Measurements from ENCODE around the gene DUSP2.
A peak's percentile ranks its signal among the peaks of the same experiment; 100 is the strongest.

The DUSP2 gene

GRCh38 chr2:96150007-96150640, 4.9 kb upstream of the DUSP2 start:
- TF ChIP-seq CTCF (IDR thresholded peaks at IDR 0.05; ENCODE audit: low read depth, low read length): no peak

DNA sequence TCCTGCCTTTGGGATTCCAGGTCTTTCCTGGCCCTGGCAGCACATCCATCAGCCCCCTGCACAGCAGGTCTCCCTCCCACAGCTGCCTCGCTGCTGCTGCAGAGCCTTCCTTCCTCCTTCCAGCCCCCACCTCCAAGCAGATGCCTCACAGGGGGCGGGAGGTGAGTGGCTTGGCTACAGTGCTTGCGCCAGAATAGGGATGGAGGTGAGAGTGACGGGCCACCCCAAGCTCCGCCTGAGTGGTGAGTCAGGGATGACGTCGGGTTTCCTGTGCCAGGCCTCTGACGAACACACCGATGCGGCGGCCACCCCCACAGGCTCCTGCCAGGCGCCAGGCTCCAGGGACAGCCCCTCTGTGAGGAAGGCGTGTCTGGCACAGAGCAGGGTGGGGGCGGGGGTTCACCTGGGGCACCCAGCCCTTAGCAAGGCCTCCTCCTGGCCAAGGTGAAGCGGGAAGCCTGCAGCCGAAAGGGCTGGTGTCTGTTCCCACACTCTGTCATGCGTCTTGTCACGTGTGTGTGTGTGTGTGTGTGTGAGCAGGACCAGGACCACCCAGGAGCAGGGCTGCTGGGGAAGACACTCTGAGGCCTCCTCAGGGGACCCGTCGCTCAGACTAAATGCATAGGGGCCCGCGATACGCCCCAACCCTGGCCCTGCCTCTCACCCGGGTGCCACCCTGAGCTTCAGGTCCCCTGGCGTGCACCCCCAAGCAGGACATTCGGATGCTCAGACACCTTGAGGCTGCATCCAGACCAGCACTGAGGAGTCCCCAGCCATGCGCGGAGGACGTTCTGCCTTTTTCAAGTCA, 3.4 kb upstream of the DUSP2 start:
- peak; percentile 14 for DNase-seq (ENCODE audit: extremely low read depth, low read depth)
- TF ChIP-seq CTCF (IDR thresholded peaks at IDR 0.05; ENCODE audit: low read depth, low read length): no peak

More at GRCh38 chr2:96150007-96150640, 4.9 kb upstream of the DUSP2 start:
- no peak for DNase-seq (ENCODE audit: extremely low read depth, low read depth)

- no peak for TF ChIP-seq CTCF (IDR thresholded peaks at IDR 0.05; ENCODE audit: low read depth, low read length)
- DNase-seq (ENCODE audit: extremely low read depth, low read depth): no peak
Measured at GRCh38 chr2:96147593-96148201, 2.5 kb upstream of the DUSP2 start.

GRCh38 chr2:96146881-96147592, 1.8 kb upstream of the DUSP2 start:
- no peak for DNase-seq (ENCODE audit: extremely low read depth, low read depth)
- no peak for TF ChIP-seq CTCF (IDR thresholded peaks at IDR 0.05; ENCODE audit: low read depth, low read length)

GRCh38 chr2:96146153-96146880, 1.1 kb upstream of the DUSP2 start:
- TF ChIP-seq CTCF (IDR thresholded peaks at IDR 0.05; ENCODE audit: low read depth, low read length): no peak
- no peak for DNase-seq (ENCODE audit: extremely low read depth, low read depth)

GRCh38 chr2:96145848-96146152, 560 bp upstream of the DUSP2 start:
- DNase-seq (ENCODE audit: extremely low read depth, low read depth): no peak
- TF ChIP-seq CTCF (IDR thresholded peaks at IDR 0.05; ENCODE audit: low read depth, low read length): no peak
